Prostate gland (tissue), 2 donors: Measurements from ENCODE around the gene TP53BP1.

Experiments
- CTCF ChIP-seq, 4 experiments: fragments of 200-600 bp in 2 of 4; fragments of 450-650 bp in 2 of 4; sonication (generic) in 2 of 4; IDR thresholded peaks; 1 replicate in 3 of 4; 2 replicates in 1 of 4; pipeline ENCODE4 v1.5.1; 2016 to 2019; ENCODE audit warnings: antibody characterized with exemption in 4 of 4, mild to moderate bottlenecking in 2 of 4, moderate library complexity in 2 of 4
- POLR2A ChIP-seq: fragments of 450-650 bp; IDR thresholded peaks from one replicate; pipeline ENCODE4 v1.6.1; 2016; ENCODE audit warnings: antibody characterized with exemption, mild to moderate bottlenecking
- POLR2AphosphoS5 ChIP-seq: sonication (generic); formaldehyde crosslinking; IDR thresholded peaks from one replicate; pipeline ENCODE4 v1.6.1; 2017; ENCODE audit warnings: antibody characterized with exemption

DNA sequence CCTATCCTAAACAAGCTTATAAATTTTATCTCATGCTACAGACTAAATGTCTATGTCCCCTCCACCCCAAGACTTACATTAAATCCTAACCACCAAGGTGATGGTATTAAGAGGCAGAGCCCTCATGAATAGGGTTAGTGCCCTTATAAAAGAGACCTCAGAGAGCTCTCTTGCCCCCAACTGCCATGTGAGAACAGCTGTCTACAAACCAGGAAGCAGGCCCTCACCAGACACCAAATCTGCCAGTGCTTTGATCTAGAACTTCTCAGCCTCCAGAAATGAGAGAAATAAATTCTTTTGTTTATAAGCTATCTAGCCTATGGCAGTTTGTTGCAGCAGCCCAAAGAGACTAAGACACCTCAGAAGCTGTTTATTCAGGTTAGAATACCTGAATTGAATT is 58.5 kb downstream of the TP53BP1 start:
- no peak for TF ChIP-seq CTCF (IDR thresholded peaks at IDR 0.05)
- no peak for TF ChIP-seq POLR2AphosphoS5
- TF ChIP-seq POLR2A, result no peak
